ENCODE measurements around the gene ITPR1. TPM values are rescaled to one million over a fixed set of nuclear protein-coding genes. Genes with fewer than 3 reads are reported as not detected.

ITPR1 gene
- total and polyA plus RNA-seq, 2 of the 4 experiments (the other 2 are of a cell fraction), result 1.8 to 5.7 TPM

GRCh38 chr3:4841776-4842440, 348.8 kb downstream of the ITPR1 start:
- H2AK9ac ChIP-seq (replicated peaks; ENCODE audit: low read depth, low read length, poor library complexity), result no peak overlapping the region
- TF ChIP-seq FOS (IDR thresholded peaks at IDR 0.05; ENCODE audit: low read depth, low read length) (peak; percentile 49; the same call in 1 of the 2 replicates), BHLHE40 (IDR thresholded peaks at IDR 0.05; ENCODE audit: low read depth, low read length) (no peak), CEBPB (IDR thresholded peaks at IDR 0.05; ENCODE audit: low read depth, low read length) (peak; percentile 41; the same call in 1 of the 2 replicates), SMC3 (IDR thresholded peaks at IDR 0.05; ENCODE audit: low read depth, low read length) (no peak)
- TF ChIP-seq, protein P1, sequence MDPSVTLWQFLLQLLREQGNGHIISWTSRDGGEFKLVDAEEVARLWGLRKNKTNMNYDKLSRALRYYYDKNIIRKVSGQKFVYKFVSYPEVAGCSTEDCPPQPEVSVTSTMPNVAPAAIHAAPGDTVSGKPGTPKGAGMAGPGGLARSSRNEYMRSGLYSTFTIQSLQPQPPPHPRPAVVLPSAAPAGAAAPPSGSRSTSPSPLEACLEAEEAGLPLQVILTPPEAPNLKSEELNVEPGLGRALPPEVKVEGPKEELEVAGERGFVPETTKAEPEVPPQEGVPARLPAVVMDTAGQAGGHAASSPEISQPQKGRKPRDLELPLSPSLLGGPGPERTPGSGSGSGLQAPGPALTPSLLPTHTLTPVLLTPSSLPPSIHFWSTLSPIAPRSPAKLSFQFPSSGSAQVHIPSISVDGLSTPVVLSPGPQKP (IDR thresholded peaks at IDR 0.05; ENCODE audit: borderline replicate concordance, low read depth, low read length), result no peak
- H2BK120ac ChIP-seq (ENCODE audit: low read depth, low read length), result peak overlapping the region; percentile 52
- H3K14ac ChIP-seq (replicated peaks; ENCODE audit: low read depth, low read length), result no peak overlapping the region
- no peak overlapping the region for H2AFZ ChIP-seq (replicated peaks; ENCODE audit: low read length, poor library complexity)
- WGBS, 2 experiments (ENCODE audit: extremely low coverage in 2 of 2, insufficient read length in 1 of 2), result no CpG with 5 or more reads among the region's 3 CpGs
- H3K4me3 ChIP-seq (ENCODE audit: insufficient read depth, low read depth, low read length), result no peak overlapping the region
- DNase-seq (peak; percentile 89), ATAC-seq (ENCODE audit: low read depth) (peak; percentile 99)
- no peaks in the 10 kb centered on the region for H3K36me3 ChIP-seq (ENCODE audit: control insufficient read depth, insufficient read depth, low read length)
- H3K9ac ChIP-seq (ENCODE audit: low read depth, low read length), result no peak overlapping the region; the same call in 1 of the 2 replicates
- H3K23ac ChIP-seq (ENCODE audit: low read depth, low read length), result no peak overlapping the region
- ChIA-PET CTCF (interaction anchor here (1.1 to 1.3 kb wide), 4 partner anchors 10 to 184 kb away, joined by 3 to 7 read pairs (median 4); no protein-coding TSS in a partner anchor), POLR2A (ENCODE audit: unreplicated experiment) (interaction anchor here (1.3 kb wide), 1 partner anchor 10 kb away, joined by 3 read pairs; no protein-coding TSS in a partner anchor)
- H3K9me1 ChIP-seq (ENCODE audit: insufficient read depth, low read length), result peaks cover 6% of the 10 kb centered on the region; the same call in 1 of the 2 replicates
- no peaks in the 10 kb centered on the region for H3K27me3 ChIP-seq (ENCODE audit: control insufficient read depth, insufficient read depth, low read length)
- no peak overlapping the region for H4K8ac ChIP-seq (ENCODE audit: low read depth in 2 of 2, low read length in 2 of 2)
- peak overlapping the region; percentile 78; the same call in 1 of the 2 replicates for H3K27ac ChIP-seq (ENCODE audit: insufficient read depth, low read length)
- in situ Hi-C loops (cut with MboI; ENCODE audit: low sequenced_read_pairs) (no loop called here), dilution Hi-C loops (cut with HindIII; ENCODE audit: low sequenced_read_pairs, unreplicated experiment) (no loop called here), intact Hi-C loops (cut with micrococcal nuclease) (loop anchor here (5.0 kb wide), 3 partner anchors 100 to 135 kb away; partner anchors contain the start of gene BHLHE40)
- H2BK15ac ChIP-seq (ENCODE audit: low read depth, low read length), result no peak overlapping the region; the same call in 2 of the 3 replicates
- H4K20me1 ChIP-seq (ENCODE audit: insufficient read depth, low read length), result no peaks in the 10 kb centered on the region
- H3K4ac ChIP-seq (ENCODE audit: low read depth, low read length), result no peak overlapping the region
- H4K5ac ChIP-seq (ENCODE audit: low read depth, low read length), result peak overlapping the region; percentile 15; the same call in 1 of the 2 replicates
- H3K79me1 ChIP-seq (ENCODE audit: low read depth in 1 of 2, low read length in 2 of 2), result no peaks in the 10 kb centered on the region
- peak overlapping the region; percentile 75 for H3K18ac ChIP-seq (ENCODE audit: low read depth, low read length)
- no peak overlapping the region for H4K91ac ChIP-seq (ENCODE audit: insufficient read depth, low read depth, low read length)
- H2AK5ac ChIP-seq (ENCODE audit: low read depth, low read length), result no peak overlapping the region
- 0 out of 2 replicates have a peak overlapping the region, but pooled peaks have one; percentile 17 for H3K56ac ChIP-seq (ENCODE audit: extremely low read depth, insufficient read depth, low read length)
- peak overlapping the region; percentile 82 for H2BK20ac ChIP-seq (ENCODE audit: low read depth, low read length)
- H3K9me3 ChIP-seq (ENCODE audit: control insufficient read depth, insufficient read depth, low read length), result no peaks in the 10 kb centered on the region
- peaks cover 6% of the 10 kb centered on the region for H3K4me1 ChIP-seq (ENCODE audit: control insufficient read depth, insufficient read depth, low read length)
- H3K4me2 ChIP-seq (ENCODE audit: low read depth, low read length), result peak overlapping the region; percentile 82
- H2BK5ac ChIP-seq (ENCODE audit: low read depth, low read length, poor library complexity, severe bottlenecking), result peak overlapping the region; percentile 71
- BruUV-seq (replicated peaks), result no TSS peak
